ENCODE measurements around the gene MYH9. TPM values are rescaled to one million over a fixed set of nuclear protein-coding genes. Genes with fewer than 3 reads are reported as not detected.
A peak's percentile ranks its signal among the peaks of the same experiment; 100 is the strongest.

MYH9 gene
- total and polyA plus RNA-seq, 7 experiments from 2014 or later, result 95.5 to 900 (median 661) TPM

- CTCF ChIA-PET, result interaction anchor here (0.6 to 2.9 kb wide), 5 partner anchors 25 to 144 kb away, joined by 3 to 25 read pairs (median 7); no protein-coding TSS in a partner anchor
- Histone ChIP-seq H3K36me3 (ENCODE audit: control insufficient read depth in 2 of 3, insufficient read depth in 3 of 3, low read length in 3 of 3) (peaks cover 39 to 76% (median 50%) of the 10 kb centered on the region in 3 experiments), H3K9me3 (ENCODE audit: control insufficient read depth in 2 of 3, low read length in 3 of 3) (no peaks in the 10 kb centered on the region), H3K4me3 (ENCODE audit: low read length) (no peak overlapping the region), H3K27ac (ENCODE audit: low read depth, low read length) (peak overlapping the region; percentile 82), H3K27me3 (ENCODE audit: control insufficient read depth in 2 of 2, insufficient read depth in 2 of 2, low read length in 2 of 2) (no peaks in the 10 kb centered on the region), H3K4me1 (ENCODE audit: control insufficient read depth in 2 of 2, insufficient read depth in 2 of 2, low read length in 2 of 2) (peaks cover 38 to 43% of the 10 kb centered on the region in 2 donors)
- ATAC-seq (no peak), DNase-seq (no peak)
- Mint-ChIP-seq H3K36me3 (peaks cover 3 to 59% (median 51%) of the 10 kb centered on the region in 5 donors), H3K9me3 (peaks cover 0 to 3% (median 0%) of the 10 kb centered on the region in 11 donors), H3K27me3 (no peaks in the 10 kb centered on the region), H3K4me3 (peak overlapping the region in 4 of 10 donors; percentile 21 to 92 (median 45)), H3K4me1 (peaks cover 45 to 63% (median 56%) of the 10 kb centered on the region in 7 donors), H3K27ac (peak overlapping the region; percentile 32 to 100 (median 99))
- intact Hi-C loops (cut with micrococcal nuclease), result no loop called here
- POLR2A ChIA-PET, result interaction anchor here (0.6 to 3.0 kb wide), 11 partner anchors 11 to 129 kb away, joined by 3 to 14 read pairs (median 4); no protein-coding TSS in a partner anchor
Observed at GRCh38 chr22:36326178-36327161, 61.3 kb downstream of the MYH9 start.

- no peak overlapping the region for H3K4me3 ChIP-seq (ENCODE audit: low read length)
- no peaks in the 10 kb centered on the region for H3K27me3 Mint-ChIP-seq
- peaks cover 34 to 52% (median 45%) of the 10 kb centered on the region in 7 donors for H3K4me1 Mint-ChIP-seq
- peaks cover 0 to 3% (median 0%) of the 10 kb centered on the region in 11 donors for H3K9me3 Mint-ChIP-seq
- H3K36me3 ChIP-seq (ENCODE audit: control insufficient read depth in 2 of 3, insufficient read depth in 3 of 3, low read length in 3 of 3), result peaks cover 45 to 87% (median 50%) of the 10 kb centered on the region in 3 experiments
- ChIA-PET POLR2A (interaction anchor here (0.6 to 2.0 kb wide), 4 partner anchors 24 to 59 kb away, joined by 3 to 4 read pairs (median 4); no protein-coding TSS in a partner anchor), CTCF (interaction anchor here (0.6 to 2.1 kb wide), 3 partner anchors 8 to 145 kb away, joined by 3 to 7 read pairs (median 3); no protein-coding TSS in a partner anchor)
- intact Hi-C loops (cut with micrococcal nuclease), result no loop called here
- peak overlapping the region in 2 of 10 donors; percentile 11 to 41 for H3K4me3 Mint-ChIP-seq
- no peaks in the 10 kb centered on the region for H3K27me3 ChIP-seq (ENCODE audit: control insufficient read depth in 2 of 2, insufficient read depth in 2 of 2, low read length in 2 of 2)
- peak overlapping the region; percentile 49 to 98 (median 81) for H3K27ac Mint-ChIP-seq
- H3K36me3 Mint-ChIP-seq, result peaks cover 3 to 59% (median 46%) of the 10 kb centered on the region in 5 donors
- H3K27ac ChIP-seq (ENCODE audit: low read depth, low read length), result peak overlapping the region; percentile 82
- ATAC-seq, result no peak
- peaks cover 28 to 32% of the 10 kb centered on the region in 2 donors for H3K4me1 ChIP-seq (ENCODE audit: control insufficient read depth in 2 of 2, insufficient read depth in 2 of 2, low read length in 2 of 2)
- DNase-seq, result no peak
- H3K9me3 ChIP-seq (ENCODE audit: control insufficient read depth in 2 of 3, low read length in 3 of 3), result no peaks in the 10 kb centered on the region
Observed at GRCh38 chr22:36325154-36326031, 62.4 kb downstream of the MYH9 start.

- H3K27ac Mint-ChIP-seq, result peak overlapping the region in 7 of 9 donors; percentile 21 to 98 (median 86)
- peaks cover 26 to 42% (median 35%) of the 10 kb centered on the region in 7 donors for H3K4me1 Mint-ChIP-seq
- H3K36me3 Mint-ChIP-seq, result peaks cover 3 to 61% (median 44%) of the 10 kb centered on the region in 5 donors
- Histone ChIP-seq H3K4me1 (ENCODE audit: control insufficient read depth in 2 of 2, insufficient read depth in 2 of 2, low read length in 2 of 2) (peaks cover 18 to 22% of the 10 kb centered on the region in 2 donors), H3K27ac (ENCODE audit: low read depth, low read length) (peak overlapping the region; percentile 30), H3K4me3 (ENCODE audit: low read length) (no peak overlapping the region), H3K36me3 (ENCODE audit: control insufficient read depth in 2 of 3, insufficient read depth in 3 of 3, low read length in 3 of 3) (peaks cover 51 to 96% (median 60%) of the 10 kb centered on the region in 3 experiments), H3K9me3 (ENCODE audit: control insufficient read depth in 2 of 3, low read length in 3 of 3) (no peaks in the 10 kb centered on the region), H3K27me3 (ENCODE audit: control insufficient read depth in 2 of 2, insufficient read depth in 2 of 2, low read length in 2 of 2) (no peaks in the 10 kb centered on the region)
- no peak overlapping the region for H3K4me3 Mint-ChIP-seq
- ATAC-seq, result no peak
- intact Hi-C loops (cut with micrococcal nuclease), result no loop called here
- no peaks in the 10 kb centered on the region for H3K27me3 Mint-ChIP-seq
- peaks cover 0 to 3% (median 0%) of the 10 kb centered on the region in 11 donors for H3K9me3 Mint-ChIP-seq
- ChIA-PET CTCF (interaction anchor here (0.6 to 2.1 kb wide), 3 partner anchors 7 to 146 kb away, joined by 3 to 7 read pairs (median 3); no protein-coding TSS in a partner anchor), POLR2A (interaction anchor here (1.4 to 2.0 kb wide), 2 partner anchors 23 to 49 kb away, joined by 4 read pairs; no protein-coding TSS in a partner anchor)
- no peak for DNase-seq
Observed at GRCh38 chr22:36324414-36324813, 63.4 kb downstream of the MYH9 start.

GRCh38 chr22:36323855-36324331, 63.9 kb downstream of the MYH9 start:
- Mint-ChIP-seq H3K4me1 (peaks cover 21 to 39% (median 30%) of the 10 kb centered on the region in 7 donors), H3K9me3 (peaks cover 0 to under 1% (median 0%) of the 10 kb centered on the region in 11 donors), H3K36me3 (peaks cover 3 to 61% (median 46%) of the 10 kb centered on the region in 5 donors), H3K27me3 (no peaks in the 10 kb centered on the region), H3K27ac (peak overlapping the region in 1 of 9 donors; percentile 21), H3K4me3 (no peak overlapping the region)
- Histone ChIP-seq H3K27me3 (ENCODE audit: control insufficient read depth in 2 of 2, insufficient read depth in 2 of 2, low read length in 2 of 2) (no peaks in the 10 kb centered on the region), H3K9me3 (ENCODE audit: control insufficient read depth in 2 of 3, low read length in 3 of 3) (no peaks in the 10 kb centered on the region), H3K36me3 (ENCODE audit: control insufficient read depth in 2 of 3, insufficient read depth in 3 of 3, low read length in 3 of 3) (peaks cover 51 to 100% (median 64%) of the 10 kb centered on the region in 3 experiments), H3K4me3 (ENCODE audit: low read length) (no peak overlapping the region), H3K4me1 (ENCODE audit: control insufficient read depth in 2 of 2, insufficient read depth in 2 of 2, low read length in 2 of 2) (peaks cover 13 to 17% of the 10 kb centered on the region in 2 donors), H3K27ac (ENCODE audit: low read depth, low read length) (no peak overlapping the region)
- CTCF ChIA-PET, result interaction anchor here (2.1 kb wide), 1 partner anchor 147 kb away, joined by 7 read pairs; no protein-coding TSS in a partner anchor
- POLR2A ChIA-PET, result interaction anchor here (1.4 to 2.0 kb wide), 2 partner anchors 23 to 49 kb away, joined by 4 read pairs; no protein-coding TSS in a partner anchor
- no peak for ATAC-seq
- no peak for DNase-seq
- intact Hi-C loops (cut with micrococcal nuclease), result no loop called here

- CTCF ChIA-PET, result no interaction called here
Observed at GRCh38 chr22:36323182-36323854, 64.4 kb downstream of the MYH9 start.

More at GRCh38 chr22:36323182-36323854, 64.4 kb downstream of the MYH9 start:
- H3K4me3 Mint-ChIP-seq, result no peak overlapping the region
- ATAC-seq, result no peak
- Histone ChIP-seq H3K36me3 (ENCODE audit: control insufficient read depth in 2 of 3, insufficient read depth in 3 of 3, low read length in 3 of 3) (peaks cover 53 to 100% (median 68%) of the 10 kb centered on the region in 3 experiments), H3K4me3 (ENCODE audit: low read length) (no peak overlapping the region), H3K9me3 (ENCODE audit: control insufficient read depth in 2 of 3, low read length in 3 of 3) (no peaks in the 10 kb centered on the region), H3K27ac (ENCODE audit: low read depth, low read length) (peak overlapping the region; percentile 19), H3K4me1 (ENCODE audit: control insufficient read depth in 2 of 2, insufficient read depth in 2 of 2, low read length in 2 of 2) (peaks cover 7 to 11% of the 10 kb centered on the region in 2 donors), H3K27me3 (ENCODE audit: control insufficient read depth in 2 of 2, insufficient read depth in 2 of 2, low read length in 2 of 2) (no peaks in the 10 kb centered on the region)
- no peaks in the 10 kb centered on the region for H3K27me3 Mint-ChIP-seq
- H3K36me3 Mint-ChIP-seq, result peaks cover 3 to 59% (median 42%) of the 10 kb centered on the region in 5 donors
- POLR2A ChIA-PET, result interaction anchor here (1.0 kb wide), 1 partner anchor 31 kb away, joined by 4 read pairs; no protein-coding TSS in a partner anchor
- peak overlapping the region in 8 of 9 donors; percentile 15 to 82 (median 66) for H3K27ac Mint-ChIP-seq
- no peak for DNase-seq
- intact Hi-C loops (cut with micrococcal nuclease), result no loop called here
- H3K9me3 Mint-ChIP-seq, result no peaks in the 10 kb centered on the region
- peaks cover 15 to 34% (median 24%) of the 10 kb centered on the region in 7 donors for H3K4me1 Mint-ChIP-seq
